Large intestine (tissue), 3 donors: Measurements from ENCODE around the gene FCN2. TPM values are rescaled to one million over a fixed set of nuclear protein-coding genes. Genes with fewer than 3 reads are reported as not detected.

ENCODE experiments used
- DNase-seq, 2 donors: peaks; one replicate each; pipeline versions ENCODE4 v3.0.0 to v3.0.0-alpha.2; 2013
- H3K27ac ChIP-seq: one replicate; pipeline ENCODE4 v1.5.1; 2013; ENCODE audit warnings: low read length
- H3K27me3 ChIP-seq: 2 replicates; pipeline ENCODE4 v1.6.1; 2013; ENCODE audit warnings: low read length; ENCODE audit not compliant: control insufficient read depth, insufficient read depth
- H3K36me3 ChIP-seq: 2 replicates; pipeline ENCODE4 v1.6.1; 2013; ENCODE audit warnings: low read length; ENCODE audit not compliant: control insufficient read depth, insufficient read depth
- H3K4me1 ChIP-seq: one replicate; pipeline ENCODE4 v1.6.1; 2013; ENCODE audit warnings: low read length; ENCODE audit not compliant: control insufficient read depth, insufficient read depth
- H3K4me3 ChIP-seq: one replicate; pipeline ENCODE4 v1.5.1; 2013; ENCODE audit warnings: low read length
- H3K9me3 ChIP-seq: one replicate; pipeline ENCODE4 v1.6.1; 2013; ENCODE audit warnings: mild to moderate bottlenecking, low read depth, low read length, moderate library complexity; ENCODE audit not compliant: control insufficient read depth
- WGBS: methylation state at CpG from one replicate; pipeline ENCODE4 v1.1.5; 2013; ENCODE audit warnings: low lambda C conversion rate; ENCODE audit not compliant: insufficient coverage; 5-methylcytosine and 5-hydroxymethylcytosine counted together
- polyA plus RNA-seq: library from polyadenylated mRNA; unstranded; fragments of 120-200 nt; gene quantifications from one replicate; pipeline ENCODE4 v1.2.1, GENCODE V29; 2013

The FCN2 gene
- polyA plus RNA-seq, 1 donor: 0.04 TPM

DNA sequence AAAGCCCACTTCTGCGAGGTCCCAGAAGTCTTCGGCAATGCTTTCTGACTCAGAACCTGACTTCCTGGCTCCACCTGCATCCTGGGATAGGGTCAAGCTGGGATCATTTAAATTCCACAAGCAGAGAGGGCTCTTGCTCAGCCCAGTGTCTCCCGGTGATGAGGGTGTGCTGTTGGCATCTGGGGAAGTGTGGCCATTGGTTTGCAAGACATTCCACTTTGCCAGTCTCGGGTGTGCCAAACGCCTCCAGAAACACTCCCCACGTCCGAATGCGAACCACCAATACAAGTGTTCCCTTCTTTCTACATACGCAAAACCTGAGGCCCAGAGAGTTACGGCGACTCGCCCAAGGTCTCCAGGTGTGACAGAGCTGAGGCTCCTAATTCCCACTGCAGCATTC is 43.1 kb upstream of the FCN2 start:
- H3K4me1 ChIP-seq: no peaks in the 10 kb centered on the region
- no peaks in the 10 kb centered on the region for H3K27me3 ChIP-seq
- no peaks in the 10 kb centered on the region for H3K9me3 ChIP-seq
- peaks cover 7% of the 10 kb centered on the region for H3K36me3 ChIP-seq
- H3K27ac ChIP-seq: no peak overlapping the region
- no CpG with 5 or more reads among the region's 12 CpGs for WGBS
- no peak for DNase-seq
- H3K4me3 ChIP-seq: no peak overlapping the region

DNA sequence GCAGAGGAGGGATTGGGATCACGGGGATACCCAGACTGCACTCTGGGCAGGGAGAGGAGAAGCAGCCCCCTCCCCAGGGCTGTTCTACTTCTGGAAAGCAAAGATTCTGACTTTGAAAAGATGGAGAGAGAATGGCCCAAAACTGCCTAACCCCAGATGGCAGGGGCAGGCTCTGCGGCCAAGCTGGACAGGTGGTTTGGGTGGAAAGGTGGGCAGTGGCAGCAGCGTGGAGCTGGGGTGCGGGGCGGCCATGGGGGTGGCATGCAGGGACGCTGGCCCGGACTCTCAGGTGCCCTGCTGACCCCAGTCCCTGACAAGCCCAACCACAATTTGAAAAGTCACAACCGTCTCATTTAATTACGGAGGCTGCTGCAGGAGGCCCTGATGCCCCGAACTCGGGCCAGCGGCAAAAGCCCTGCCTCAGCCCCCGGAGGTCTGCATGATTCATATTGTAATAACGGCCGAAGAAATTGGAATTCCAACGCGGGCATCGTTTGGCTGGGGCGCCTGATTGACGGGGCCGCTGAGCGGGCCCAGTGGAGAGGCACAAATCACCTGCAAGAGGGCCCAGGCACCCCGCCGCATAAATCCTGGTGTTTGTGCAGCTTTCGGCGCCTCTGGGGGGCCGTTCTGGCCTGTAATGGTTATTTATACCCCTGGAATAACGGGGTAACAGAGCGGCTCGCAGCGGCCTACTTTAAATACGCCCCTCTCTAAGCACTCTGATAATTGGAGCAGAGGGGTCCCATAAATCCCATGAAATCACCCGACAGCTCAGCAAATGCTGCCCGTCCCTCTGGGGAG is 41.8 kb upstream of the FCN2 start:
- WGBS: no CpG with 5 or more reads among the region's 34 CpGs
- Histone ChIP-seq H3K36me3 (peaks cover 12% of the 10 kb centered on the region), H3K9me3 (no peaks in the 10 kb centered on the region), H3K27ac (no peak overlapping the region), H3K27me3 (no peaks in the 10 kb centered on the region), H3K4me3 (no peak overlapping the region), H3K4me1 (no peaks in the 10 kb centered on the region)
- no peak for DNase-seq

DNA sequence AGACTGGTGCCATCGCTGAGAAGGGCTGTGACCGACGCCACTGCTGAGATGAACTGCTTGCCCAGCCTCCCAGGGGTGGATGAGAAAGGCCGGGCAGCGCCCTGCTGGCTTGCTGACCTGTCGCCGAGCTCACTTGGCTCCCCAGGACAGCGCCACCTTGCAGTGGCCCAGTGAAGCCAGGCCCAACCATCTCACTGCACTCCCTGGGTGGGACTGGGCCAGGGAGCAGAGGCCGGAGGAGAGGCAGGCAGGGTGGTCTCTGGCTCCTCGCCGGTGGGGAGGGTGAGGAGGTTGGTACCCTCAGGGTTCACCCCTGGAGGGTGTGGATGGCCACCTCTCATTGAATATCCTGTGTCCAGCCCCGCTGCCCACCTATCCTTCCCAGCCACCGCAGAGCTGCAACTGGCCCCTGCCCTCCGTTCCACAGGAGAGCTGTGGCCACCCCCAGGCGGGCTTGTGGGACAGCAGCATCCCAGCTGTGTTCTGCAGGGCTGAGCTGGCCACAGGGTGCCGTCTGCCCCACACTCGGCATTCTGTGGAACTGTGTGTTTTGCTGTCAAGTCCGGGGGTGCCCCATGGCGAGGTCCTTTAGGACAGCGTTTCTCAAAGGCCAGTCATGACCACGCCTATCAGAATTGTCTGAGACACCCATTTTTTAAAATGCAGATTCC is 41.0 kb upstream of the FCN2 start:
- no peak overlapping the region for H3K4me3 ChIP-seq
- DNase-seq: no peak
- H3K4me1 ChIP-seq: no peaks in the 10 kb centered on the region
- no peaks in the 10 kb centered on the region for H3K27me3 ChIP-seq
- WGBS: no CpG with 5 or more reads among the region's 21 CpGs
- peaks cover 12% of the 10 kb centered on the region for H3K36me3 ChIP-seq
- H3K9me3 ChIP-seq: no peaks in the 10 kb centered on the region
- H3K27ac ChIP-seq: no peak overlapping the region

DNA sequence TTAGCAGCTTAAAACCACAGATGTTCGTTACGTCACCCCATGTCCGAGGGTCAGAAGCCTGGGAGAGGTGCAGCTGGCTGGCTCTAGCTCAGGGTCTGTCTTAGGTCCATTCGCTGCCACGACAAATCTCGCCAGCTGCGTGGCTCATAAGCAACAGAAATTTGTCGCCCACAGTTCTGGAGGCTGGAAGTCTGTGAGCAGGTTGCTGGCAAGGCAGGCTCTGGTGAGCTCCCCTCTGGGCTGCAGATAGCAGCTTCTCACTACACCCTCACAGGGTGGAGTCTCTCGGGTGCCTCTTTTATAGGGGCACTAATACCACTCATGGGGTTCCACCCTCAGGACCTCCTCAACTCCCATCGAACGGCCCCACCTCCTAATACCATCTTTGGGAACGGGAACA is 40.1 kb upstream of the FCN2 start:
- Histone ChIP-seq H3K4me3 (no peak overlapping the region), H3K4me1 (no peaks in the 10 kb centered on the region), H3K36me3 (peaks cover 12% of the 10 kb centered on the region), H3K9me3 (no peaks in the 10 kb centered on the region), H3K27ac (no peak overlapping the region), H3K27me3 (no peaks in the 10 kb centered on the region)
- no CpG with 5 or more reads among the region's 12 CpGs for WGBS
- DNase-seq: no peak

DNA sequence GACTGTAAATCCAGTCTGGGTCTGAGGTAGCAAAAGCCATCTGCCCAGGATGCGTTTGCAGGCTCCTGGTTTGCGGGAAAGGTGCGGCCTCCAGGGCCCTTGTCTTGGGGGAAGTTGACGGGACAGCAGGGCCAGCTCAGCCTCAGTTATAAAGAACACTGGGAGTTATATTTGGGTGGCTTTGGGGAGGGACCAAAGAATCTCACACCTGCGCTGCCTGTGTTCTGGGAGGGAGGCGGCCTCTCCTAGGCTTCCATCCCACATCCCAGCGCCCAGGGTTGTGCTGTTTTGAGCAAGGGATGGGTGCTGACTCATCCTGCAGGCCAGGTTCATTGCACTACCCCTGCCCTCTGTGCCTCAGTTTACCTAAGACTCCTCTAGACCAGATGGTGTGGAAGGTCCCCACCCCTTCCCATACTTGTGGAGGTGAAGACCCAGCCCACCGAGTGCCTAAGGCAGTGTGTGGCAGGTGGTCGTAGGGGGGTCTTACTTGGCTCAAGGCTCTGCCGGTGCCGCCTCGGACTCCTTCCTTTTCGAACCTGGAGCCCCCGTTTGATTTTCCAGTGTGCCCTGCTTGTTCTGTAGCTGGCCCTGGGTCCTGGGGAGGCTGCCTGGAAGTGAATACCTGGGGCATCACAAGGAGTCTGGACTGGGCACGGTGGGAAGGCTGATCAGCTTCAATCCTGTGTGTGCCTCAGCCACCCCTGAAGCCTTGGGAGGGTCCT is 39.3 kb upstream of the FCN2 start:
- Histone ChIP-seq H3K4me1 (no peaks in the 10 kb centered on the region), H3K9me3 (no peaks in the 10 kb centered on the region), H3K4me3 (no peak overlapping the region), H3K27ac (no peak overlapping the region), H3K36me3 (peaks cover 12% of the 10 kb centered on the region), H3K27me3 (no peaks in the 10 kb centered on the region)
- no peak for DNase-seq
- WGBS: no CpG with 5 or more reads among the region's 15 CpGs

DNA sequence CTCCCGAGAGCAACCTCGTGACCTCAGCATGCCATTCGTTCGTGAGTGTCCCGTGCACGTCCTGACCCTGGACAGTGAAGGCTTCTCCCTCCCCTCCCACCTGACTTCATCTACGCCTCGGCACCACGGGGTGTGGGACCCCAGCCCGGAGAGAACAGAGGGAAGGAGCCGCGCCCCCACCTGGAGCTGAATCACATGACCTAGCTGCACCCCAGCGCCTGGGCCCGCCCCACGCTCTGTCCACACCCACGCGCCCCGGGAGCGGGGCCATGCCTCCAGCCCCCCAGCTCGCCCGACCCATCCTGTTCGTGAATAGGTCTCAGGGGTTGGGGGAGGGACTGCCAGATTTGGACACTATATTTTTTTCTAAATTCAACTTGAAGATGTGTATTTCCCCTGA is 38.3 kb upstream of the FCN2 start:
- no peak overlapping the region for H3K4me3 ChIP-seq
- no CpG with 5 or more reads among the region's 22 CpGs for WGBS
- H3K27ac ChIP-seq: no peak overlapping the region
- DNase-seq: no peak
- peaks cover 2% of the 10 kb centered on the region for H3K9me3 ChIP-seq
- H3K36me3 ChIP-seq: peaks cover 12% of the 10 kb centered on the region
- H3K27me3 ChIP-seq: no peaks in the 10 kb centered on the region
- no peaks in the 10 kb centered on the region for H3K4me1 ChIP-seq

DNA sequence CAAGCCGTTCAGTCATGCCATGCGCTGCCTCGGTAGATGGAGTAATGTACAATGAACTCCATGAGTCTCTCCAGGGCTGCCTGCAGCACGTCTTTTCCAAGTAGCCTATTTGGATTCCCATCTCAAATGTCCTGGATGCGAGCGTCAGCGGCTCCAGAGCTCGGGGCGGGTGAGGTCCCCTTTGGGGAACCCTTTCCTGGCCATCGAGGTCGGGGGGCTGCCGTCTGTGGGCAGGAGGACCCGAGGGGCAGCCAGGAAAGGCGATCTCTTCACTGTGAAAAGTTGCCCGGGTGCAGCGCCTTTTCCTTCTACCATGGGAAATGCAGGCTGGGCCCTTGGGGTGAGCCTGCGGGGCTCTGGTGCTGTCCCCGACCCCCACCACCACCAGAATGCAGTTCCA is 36.9 kb upstream of the FCN2 start:
- no CpG with 5 or more reads among the region's 18 CpGs for WGBS
- Histone ChIP-seq H3K27ac (no peak overlapping the region), H3K9me3 (peaks cover 12% of the 10 kb centered on the region), H3K4me1 (no peaks in the 10 kb centered on the region), H3K4me3 (no peak overlapping the region), H3K27me3 (no peaks in the 10 kb centered on the region), H3K36me3 (peaks cover 12% of the 10 kb centered on the region)
- DNase-seq: no peak

DNA sequence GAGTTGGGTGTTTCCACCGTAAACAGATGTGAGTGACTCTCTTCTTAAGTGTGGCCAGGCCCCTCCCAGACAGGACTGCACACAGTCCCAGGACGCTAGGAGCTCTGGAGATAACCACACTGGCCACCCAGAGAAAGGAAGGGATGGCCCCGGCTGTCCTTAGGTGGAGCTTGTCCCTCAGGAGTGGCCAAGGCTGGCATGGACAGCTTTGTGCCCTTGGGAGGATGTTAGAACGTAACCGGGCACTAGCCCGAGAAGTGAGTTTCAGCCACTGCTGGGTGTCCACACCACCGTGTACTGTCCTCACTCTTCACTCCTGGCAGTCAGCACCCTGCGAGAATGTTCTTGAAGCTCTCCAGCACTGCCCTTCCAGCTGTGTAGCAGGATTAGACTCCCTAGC is 35.8 kb upstream of the FCN2 start:
- H3K4me3 ChIP-seq: no peak overlapping the region
- no peaks in the 10 kb centered on the region for H3K27me3 ChIP-seq
- WGBS: no CpG with 5 or more reads among the region's 8 CpGs
- H3K9me3 ChIP-seq: peaks cover 12% of the 10 kb centered on the region
- DNase-seq: no peak
- peaks cover 10% of the 10 kb centered on the region for H3K36me3 ChIP-seq
- H3K4me1 ChIP-seq: no peaks in the 10 kb centered on the region
- H3K27ac ChIP-seq: no peak overlapping the region

DNA sequence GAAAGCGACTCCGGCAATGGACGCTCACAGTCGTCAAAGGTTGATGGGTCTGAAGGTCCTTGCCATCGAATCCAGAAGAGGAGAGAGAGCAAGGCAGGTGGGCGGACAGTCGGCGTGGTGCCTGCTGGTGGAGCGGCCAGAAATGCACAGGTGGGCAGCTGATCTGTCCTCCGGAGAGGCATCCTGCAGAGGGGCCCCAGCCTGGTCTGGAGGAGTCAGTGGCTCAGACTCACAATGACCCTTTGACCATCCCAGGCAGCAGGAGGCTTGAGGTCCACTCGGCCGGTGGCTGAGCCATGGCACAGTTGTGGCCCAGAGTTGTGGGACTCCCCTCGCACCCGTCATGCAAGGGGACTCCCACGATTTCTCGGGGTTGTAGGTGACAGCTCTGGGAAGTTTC is 34.4 kb upstream of the FCN2 start:
- no CpG with 5 or more reads among the region's 16 CpGs for WGBS
- Histone ChIP-seq H3K9me3 (peaks cover 15% of the 10 kb centered on the region), H3K36me3 (peaks cover 7% of the 10 kb centered on the region), H3K4me1 (no peaks in the 10 kb centered on the region), H3K27ac (no peak overlapping the region), H3K27me3 (no peaks in the 10 kb centered on the region), H3K4me3 (no peak overlapping the region)
- no peak for DNase-seq

DNA sequence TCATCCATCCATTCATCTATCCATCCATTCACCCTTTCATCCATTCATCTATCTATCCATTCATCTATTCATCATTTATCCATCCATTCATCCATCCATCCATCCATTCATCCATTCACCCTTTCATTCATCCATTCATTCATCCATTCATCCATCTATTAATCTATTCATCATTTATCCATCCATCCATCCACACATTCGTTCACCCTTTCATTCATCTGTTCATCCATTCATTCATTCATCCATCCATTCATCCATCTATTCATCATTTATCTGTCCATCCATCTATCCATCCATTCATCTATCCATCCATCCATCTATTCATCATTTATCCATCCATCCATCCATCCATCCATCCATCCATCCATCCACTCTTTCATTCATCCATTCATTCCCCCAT is 33.9 kb upstream of the FCN2 start:
- no peaks in the 10 kb centered on the region for H3K4me1 ChIP-seq
- H3K27ac ChIP-seq: no peak overlapping the region
- WGBS: 89% methylated on average over 1 of the region's 1 CpG
- no peak overlapping the region for H3K4me3 ChIP-seq
- H3K36me3 ChIP-seq: peaks cover 7% of the 10 kb centered on the region
- H3K9me3 ChIP-seq: peaks cover 16% of the 10 kb centered on the region
- DNase-seq: no peak
- H3K27me3 ChIP-seq: no peaks in the 10 kb centered on the region
